GM18870 (cell line): ENCODE results near the gene CYP2E1.
"Not testable (repeated sequence)": the region's sequence is repeated elsewhere in the genome, so short reads cannot be mapped to it uniquely, and the experiment has no call there.

Source experiments
- ATAC-seq: cut with Tn5 transposase; IDR thresholded peaks from one replicate; pipeline ENCODE4 v1.9.1; 2021; ENCODE audit warnings: moderate library complexity; ENCODE audit not compliant: unreplicated experiment

CYP2E1 gene

DNA sequence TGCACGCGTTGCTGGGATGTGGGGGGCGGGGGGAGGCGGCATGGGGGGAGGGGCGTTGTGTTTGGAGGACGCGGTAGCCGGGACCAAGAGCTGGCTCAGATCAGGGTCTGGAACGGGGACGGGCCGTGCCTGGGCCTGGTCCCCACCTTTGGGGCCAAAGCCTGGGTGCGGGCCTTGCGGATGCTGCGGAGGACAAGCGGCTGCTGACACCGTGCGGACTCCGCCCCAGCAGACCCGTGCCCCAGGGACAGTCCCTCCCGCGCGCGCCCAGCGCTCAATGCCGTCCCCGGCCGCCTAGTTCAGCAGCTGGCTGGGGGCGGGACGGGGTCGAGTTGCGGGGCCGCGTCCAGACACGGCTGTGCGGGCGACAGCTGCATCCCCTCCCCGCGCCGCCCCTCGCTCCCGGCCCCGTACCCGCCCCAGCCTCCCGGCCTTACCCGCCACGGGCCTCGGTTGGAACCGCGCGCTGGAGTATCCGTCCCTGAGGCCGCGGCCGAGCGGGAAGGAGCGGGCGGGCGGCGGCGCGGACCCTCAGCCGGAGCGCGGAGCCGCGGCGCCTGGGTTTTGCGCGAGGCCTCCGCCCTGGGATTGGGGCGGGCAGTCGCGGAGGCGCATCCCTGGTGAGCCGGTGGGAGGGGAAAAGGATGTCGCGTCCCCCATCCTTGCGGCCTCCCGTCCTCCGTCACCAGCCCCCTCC lies 41.8 kb downstream of the CYP2E1 start:
- ATAC-seq, result not testable (repeated sequence)

DNA sequence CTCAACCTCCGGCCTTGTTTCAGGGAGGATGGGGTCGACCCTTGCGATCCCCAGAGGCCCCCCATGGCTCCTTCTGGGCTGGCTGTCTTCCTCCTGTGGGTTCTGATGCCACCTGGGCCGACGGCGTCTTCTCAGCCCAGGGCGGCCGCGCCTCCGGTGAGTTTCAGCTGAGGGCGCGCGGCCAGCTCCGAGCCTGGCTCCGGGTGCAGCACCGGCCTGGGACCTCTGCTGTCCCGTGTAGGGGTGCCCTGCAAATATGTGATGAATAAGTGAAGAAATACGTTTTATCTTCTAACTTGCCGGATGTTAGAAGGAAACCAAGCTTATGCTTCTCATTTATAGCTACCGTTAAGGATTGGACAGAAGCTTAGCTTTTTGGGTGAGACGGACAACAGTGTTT lies 42.6 kb downstream of the CYP2E1 start:
- not testable (repeated sequence) for ATAC-seq

DNA sequence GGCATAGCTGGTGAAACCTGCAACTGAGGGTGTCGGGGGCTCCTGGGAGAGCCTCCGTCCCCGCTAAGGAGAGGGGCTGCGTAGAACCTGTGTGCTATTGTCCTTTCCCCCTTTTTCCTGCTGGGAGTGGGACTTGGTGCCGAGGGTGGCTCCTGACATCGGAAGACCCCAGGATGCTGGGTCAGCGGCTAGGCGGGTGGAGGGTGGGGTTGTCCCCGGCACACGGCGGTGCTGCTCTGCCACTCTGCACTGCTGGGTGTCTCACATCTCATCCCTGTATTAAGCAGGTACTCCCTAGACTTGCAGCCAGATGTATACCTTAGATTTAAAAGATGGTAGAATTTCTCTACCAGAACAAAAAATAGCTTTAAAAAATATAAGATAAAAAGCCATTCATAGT lies 44.9 kb downstream of the CYP2E1 start:
- not testable (repeated sequence) for ATAC-seq

DNA sequence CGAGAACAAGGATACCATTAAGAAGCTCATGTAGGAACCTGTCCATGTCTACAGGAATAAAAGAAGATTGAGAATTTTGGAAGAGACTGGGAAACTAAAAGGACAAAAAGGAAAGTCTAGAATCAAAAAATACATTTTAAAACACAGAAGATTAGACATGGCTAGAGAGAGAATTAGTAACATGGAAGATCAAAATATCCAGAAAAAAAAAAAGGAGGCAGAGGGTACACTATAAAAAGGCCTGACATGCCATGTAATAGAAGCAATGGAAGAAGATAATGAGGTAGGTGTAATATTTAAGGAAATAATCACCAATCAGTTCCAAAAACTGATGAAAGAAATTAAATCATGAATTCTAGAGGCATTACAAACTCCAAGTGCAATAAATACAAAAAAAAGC lies 46.3 kb downstream of the CYP2E1 start:
- ATAC-seq, result not testable (repeated sequence)

DNA sequence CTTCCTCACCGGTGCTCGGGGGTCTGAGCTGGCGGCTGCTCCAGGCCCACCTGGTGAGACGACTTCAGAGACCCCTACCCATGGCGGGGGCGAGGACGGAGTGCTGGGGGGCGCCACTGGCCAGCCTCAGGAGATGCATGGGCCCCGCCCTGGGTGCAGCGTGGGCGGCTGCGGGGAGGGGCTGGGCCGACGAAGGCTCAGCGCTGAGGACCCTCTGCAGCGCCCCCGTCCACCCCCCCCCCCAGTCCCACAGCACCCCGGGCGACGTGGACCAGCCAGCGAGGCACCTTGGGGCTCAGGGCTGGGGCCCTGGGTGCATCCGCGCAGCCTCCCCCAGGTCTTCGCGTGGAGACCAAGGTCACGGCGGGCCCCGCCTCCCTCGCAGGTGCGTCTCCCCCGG lies 49.9 kb downstream of the CYP2E1 start:
- ATAC-seq, result not testable (repeated sequence)
